ENCODE results near the gene UGT2B11. TPM values are rescaled to one million over a fixed set of nuclear protein-coding genes. Genes with fewer than 3 reads are reported as not detected.
"Not testable (repeated sequence)": the region's sequence is repeated elsewhere in the genome, so short reads cannot be mapped to it uniquely, and the experiment has no call there.

The UGT2B11 gene
- total RNA-seq, 3 donors from 2014 or later (not counting 1 experiment from before 2014, with no cell fraction given) = not detected

DNA sequence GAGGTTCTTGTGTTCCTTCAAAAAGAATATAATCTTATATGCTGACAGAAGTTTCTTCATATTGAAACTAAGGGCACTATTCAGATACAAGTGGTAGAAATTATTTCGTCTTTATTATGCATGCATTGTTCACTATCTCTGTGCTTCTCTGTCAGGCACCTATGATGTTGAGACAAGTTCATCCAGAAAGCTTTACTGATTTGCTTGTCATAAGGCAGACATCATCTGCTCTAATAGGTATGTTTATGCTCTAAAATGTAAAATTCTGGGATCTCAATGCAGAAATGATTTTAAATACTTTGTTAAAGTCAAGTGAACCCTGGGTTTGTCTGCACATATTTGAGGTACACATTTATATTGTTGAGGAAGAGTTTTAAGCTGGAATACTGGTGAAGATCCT is 3.6 kb downstream of the UGT2B11 start:
- no peak for ATAC-seq
- intact Hi-C loops (cut with micrococcal nuclease) = no loop called here
- no peaks in the 10 kb centered on the region for H3K4me1 Mint-ChIP-seq

DNA sequence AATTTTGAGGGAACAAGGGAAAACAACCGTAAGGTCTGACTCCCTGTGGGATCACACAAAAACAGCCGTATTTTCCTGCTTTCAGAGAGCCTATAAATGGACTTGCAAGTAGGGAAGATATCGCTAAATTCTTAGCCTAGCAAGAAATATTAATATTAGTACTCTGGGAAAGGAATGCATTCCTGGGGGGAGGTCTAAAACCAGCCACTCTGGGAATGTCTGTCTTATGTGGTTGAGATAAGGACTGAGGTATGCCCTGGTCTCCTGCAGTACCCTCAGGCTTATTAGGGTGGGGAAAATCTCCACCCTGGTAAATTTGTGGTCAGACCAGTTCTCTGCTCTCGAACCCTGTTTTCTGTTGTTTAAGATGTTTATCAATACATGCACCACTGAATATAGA is 16.0 kb downstream of the UGT2B11 start:
- H3K4me1 Mint-ChIP-seq; H3K27me3 Mint-ChIP-seq (ENCODE audit: low read depth in 2 of 2); H3K36me3 ChIP-seq (ENCODE audit: control insufficient read depth, insufficient read depth, low read length); H3K27ac ChIP-seq (ENCODE audit: low read length); H3K4me3 Mint-ChIP-seq; H3K27me3 ChIP-seq (ENCODE audit: control insufficient read depth, insufficient read depth, low read length); H3K27ac Mint-ChIP-seq; H3K4me1 ChIP-seq (ENCODE audit: control insufficient read depth, insufficient read depth, low read length); DNase-seq; intact Hi-C loops (cut with micrococcal nuclease); H3K4me3 ChIP-seq (ENCODE audit: low read length); ATAC-seq; H3K9me3 ChIP-seq (ENCODE audit: control insufficient read depth, insufficient read depth, low read length); H3K36me3 Mint-ChIP-seq: not testable (repeated sequence)
- 92% methylated on average over 2 of the region's 4 CpGs for WGBS (ENCODE audit: insufficient coverage)
- H3K9me3 Mint-ChIP-seq = peaks cover 13 to 16% of the 10 kb centered on the region in 2 donors

More for the DNA sequence above, 3.6 kb downstream of the UGT2B11 start:
- Mint-ChIP-seq H3K27ac (no peak overlapping the region), H3K4me3 (no peak overlapping the region), H3K27me3 (ENCODE audit: low read depth in 2 of 2) (no peaks in the 10 kb centered on the region), H3K9me3 (peaks cover 2 to 4% of the 10 kb centered on the region in 2 donors), H3K36me3 (no peaks in the 10 kb centered on the region)
- H3K27ac ChIP-seq (ENCODE audit: low read length) = no peak overlapping the region
- no peaks in the 10 kb centered on the region for H3K4me1 ChIP-seq (ENCODE audit: control insufficient read depth, insufficient read depth, low read length)
- no peaks in the 10 kb centered on the region for H3K36me3 ChIP-seq (ENCODE audit: control insufficient read depth, insufficient read depth, low read length)
- H3K4me3 ChIP-seq (ENCODE audit: low read length) = no peak overlapping the region
- H3K9me3 ChIP-seq (ENCODE audit: control insufficient read depth, insufficient read depth, low read length) = no peaks in the 10 kb centered on the region
- 89% methylated on average over 1 of the region's 1 CpG for WGBS (ENCODE audit: insufficient coverage)
- no peak for TF ChIP-seq CTCF (IDR thresholded peaks at IDR 0.05)
- no peaks in the 10 kb centered on the region for H3K27me3 ChIP-seq (ENCODE audit: control insufficient read depth, insufficient read depth, low read length)
- DNase-seq = no peak

- Mint-ChIP-seq H3K27me3 (ENCODE audit: low read depth in 2 of 2) (no peaks in the 10 kb centered on the region), H3K4me3 (no peak overlapping the region), H3K27ac (no peak overlapping the region), H3K4me1 (no peaks in the 10 kb centered on the region), H3K36me3 (no peaks in the 10 kb centered on the region), H3K9me3 (peaks cover 23 to 26% of the 10 kb centered on the region in 2 donors)
- no peak for ATAC-seq
- intact Hi-C loops (cut with micrococcal nuclease) = no loop called here
- Histone ChIP-seq H3K4me3 (ENCODE audit: low read length) (no peak overlapping the region), H3K4me1 (ENCODE audit: control insufficient read depth, insufficient read depth, low read length) (no peaks in the 10 kb centered on the region), H3K9me3 (ENCODE audit: control insufficient read depth, insufficient read depth, low read length) (peaks cover 4% of the 10 kb centered on the region), H3K36me3 (ENCODE audit: control insufficient read depth, insufficient read depth, low read length) (no peaks in the 10 kb centered on the region), H3K27ac (ENCODE audit: low read length) (no peak overlapping the region), H3K27me3 (ENCODE audit: control insufficient read depth, insufficient read depth, low read length) (no peaks in the 10 kb centered on the region)
- no peak for DNase-seq
- no peak for TF ChIP-seq CTCF (IDR thresholded peaks at IDR 0.05)
- WGBS (ENCODE audit: insufficient coverage) = 80% methylated on average over 1 of the region's 3 CpGs
Measured at GRCh38 chr4:69196209-69196965, 18.2 kb downstream of the UGT2B11 start.

GRCh38 chr4:69194166-69194565 is 20.4 kb downstream of the UGT2B11 start:
- Mint-ChIP-seq H3K27me3 (ENCODE audit: low read depth in 2 of 2) (no peaks in the 10 kb centered on the region), H3K4me1 (no peaks in the 10 kb centered on the region), H3K9me3 (peaks cover 21 to 29% of the 10 kb centered on the region in 2 donors), H3K36me3 (no peaks in the 10 kb centered on the region), H3K4me3 (no peak overlapping the region), H3K27ac (no peak overlapping the region)
- Histone ChIP-seq H3K4me1 (ENCODE audit: control insufficient read depth, insufficient read depth, low read length) (no peaks in the 10 kb centered on the region), H3K4me3 (ENCODE audit: low read length) (no peak overlapping the region), H3K27me3 (ENCODE audit: control insufficient read depth, insufficient read depth, low read length) (no peaks in the 10 kb centered on the region), H3K36me3 (ENCODE audit: control insufficient read depth, insufficient read depth, low read length) (no peaks in the 10 kb centered on the region), H3K9me3 (ENCODE audit: control insufficient read depth, insufficient read depth, low read length) (peaks cover 4% of the 10 kb centered on the region), H3K27ac (ENCODE audit: low read length) (no peak overlapping the region)
- DNase-seq (no peak), ATAC-seq (no peak)
- TF ChIP-seq CTCF (IDR thresholded peaks at IDR 0.05) = no peak
- 86% methylated on average over 3 of the region's 3 CpGs for WGBS (ENCODE audit: insufficient coverage)
- intact Hi-C loops (cut with micrococcal nuclease) = no loop called here

DNA sequence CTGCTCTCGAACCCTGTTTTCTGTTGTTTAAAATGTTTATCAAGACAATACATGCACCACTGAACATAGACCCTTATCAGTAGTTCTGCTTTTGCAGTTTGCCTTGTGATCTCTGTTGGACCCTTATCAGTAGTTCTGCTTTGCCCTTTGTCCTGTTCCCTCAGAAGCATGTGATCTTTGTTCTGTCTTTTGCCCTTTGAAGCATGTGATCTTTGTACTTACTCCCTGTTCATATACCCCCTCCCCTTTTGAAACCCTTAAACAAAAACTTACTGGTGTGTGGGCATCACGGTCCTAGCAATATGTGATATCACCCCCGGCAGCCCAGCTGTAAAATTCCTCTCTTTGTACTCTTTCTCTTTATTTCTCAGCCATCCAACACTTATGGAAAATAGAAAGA is 22.6 kb downstream of the UGT2B11 start:
- H3K27me3 ChIP-seq (ENCODE audit: control insufficient read depth, insufficient read depth, low read length); intact Hi-C loops (cut with micrococcal nuclease); H3K27ac Mint-ChIP-seq; H3K4me3 ChIP-seq (ENCODE audit: low read length); H3K9me3 ChIP-seq (ENCODE audit: control insufficient read depth, insufficient read depth, low read length); DNase-seq; H3K4me3 Mint-ChIP-seq; ATAC-seq; H3K4me1 Mint-ChIP-seq; H3K27ac ChIP-seq (ENCODE audit: low read length); H3K36me3 Mint-ChIP-seq; H3K36me3 ChIP-seq (ENCODE audit: control insufficient read depth, insufficient read depth, low read length); H3K4me1 ChIP-seq (ENCODE audit: control insufficient read depth, insufficient read depth, low read length); H3K27me3 Mint-ChIP-seq (ENCODE audit: low read depth in 2 of 2): not testable (repeated sequence)
- 71% methylated on average over 3 of the region's 3 CpGs for WGBS (ENCODE audit: insufficient coverage)
- H3K9me3 Mint-ChIP-seq = peaks cover 16 to 26% of the 10 kb centered on the region in 2 donors

- H3K4me1 ChIP-seq (ENCODE audit: control insufficient read depth, insufficient read depth, low read length); H3K27ac Mint-ChIP-seq; H3K27me3 Mint-ChIP-seq (ENCODE audit: low read depth in 2 of 2); ATAC-seq; H3K27me3 ChIP-seq (ENCODE audit: control insufficient read depth, insufficient read depth, low read length); H3K36me3 Mint-ChIP-seq; H3K9me3 ChIP-seq (ENCODE audit: control insufficient read depth, insufficient read depth, low read length); H3K4me1 Mint-ChIP-seq; H3K27ac ChIP-seq (ENCODE audit: low read length); H3K4me3 Mint-ChIP-seq; intact Hi-C loops (cut with micrococcal nuclease); H3K4me3 ChIP-seq (ENCODE audit: low read length); H3K36me3 ChIP-seq (ENCODE audit: control insufficient read depth, insufficient read depth, low read length); DNase-seq: not testable (repeated sequence)
- WGBS (ENCODE audit: insufficient coverage) = no CpG with 5 or more reads among the region's 1 CpG
- H3K9me3 Mint-ChIP-seq = peaks cover 20 to 26% of the 10 kb centered on the region in 2 donors
Measured at GRCh38 chr4:69190621-69191020, 23.9 kb downstream of the UGT2B11 start.

All from natural killer cell (primary cell).